NT2/D1 (cell line): Measurements from ENCODE around the gene MAOB.
"Not testable (repeated sequence)": the region's sequence is repeated elsewhere in the genome, so short reads cannot be mapped to it uniquely, and the experiment has no call there.

Experiments used
- SUZ12 ChIP-seq: IDR thresholded peaks from 2 replicates; pipeline ENCODE4 v1.6.1; 2011; ENCODE audit not compliant: insufficient read length, insufficient read depth; ENCODE audit errors: extremely low read depth
- ZNF274 ChIP-seq: IDR thresholded peaks from 2 replicates; pipeline ENCODE4 v1.6.1; 2011; ENCODE audit warnings: mild to moderate bottlenecking, low read depth, low read length

DNA sequence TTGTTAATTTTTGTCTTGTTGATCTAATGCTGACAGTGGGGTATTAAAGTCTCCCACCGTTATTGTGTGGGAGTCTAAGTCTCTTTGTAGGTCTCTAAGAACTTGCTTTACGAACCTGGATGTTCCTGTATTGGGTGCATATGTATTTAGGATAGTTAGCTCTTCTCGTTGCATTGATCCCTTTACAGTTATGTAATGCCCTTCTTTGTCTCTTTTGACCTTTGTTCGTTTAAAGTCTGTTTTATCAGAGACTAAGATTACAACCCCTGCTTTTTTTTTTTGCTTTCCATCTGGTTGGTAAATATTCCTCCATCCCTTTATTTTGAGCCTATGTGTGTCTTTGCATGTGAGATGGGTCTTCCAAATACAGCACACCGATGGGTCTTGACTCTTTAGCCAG is 157.0 kb downstream of the MAOB start:
- TF ChIP-seq ZNF274, SUZ12: not testable (repeated sequence)
